Bronchial epithelial cell (primary cell): ENCODE measurements around the gene RACGAP1. TPM values are rescaled to one million over a fixed set of nuclear protein-coding genes. Genes with fewer than 3 reads are reported as not detected.

Experiments
- DNase-seq: peaks from one replicate; pipeline ENCODE4 v3.0.0-alpha.2; 2010; ENCODE audit warnings: low read depth
- FAIRE-seq: peaks from 2 replicates; lab custom pipeline; 2011; peaks lifted over from hg19 to GRCh38; lab: Jason Lieb, UNC
- H3K27me3 ChIP-seq: 2 replicates; pipeline ENCODE4 v1.5.1; 2011; ENCODE audit warnings: low read length; ENCODE audit not compliant: control insufficient read depth, insufficient read depth
- H3K36me3 ChIP-seq: 2 replicates; pipeline ENCODE4 v1.5.1; 2011; ENCODE audit warnings: low read length; ENCODE audit not compliant: control insufficient read depth, insufficient read depth
- H3K4me3 ChIP-seq: 2 replicates; pipeline ENCODE4 v1.5.1; 2011; ENCODE audit warnings: mild to moderate bottlenecking, low read depth, low read length, control low read depth
- total RNA-seq: library from RNA; depleted of rRNA; stranded (reverse); fragments of >200 nt; gene quantifications from 2 replicates; pipeline ENCODE4 v1.2.1, GENCODE V29; 2014
- TF ChIP-seq, protein P1 (sequence below): IDR thresholded peaks from 2 replicates; pipeline ENCODE4 v1.5.1; 2011; ENCODE audit warnings: mild to moderate bottlenecking, moderate library complexity, low read length, control low read depth, inconsistent platforms; ENCODE audit not compliant: insufficient read depth, severe bottlenecking

The RACGAP1 gene
- total RNA-seq, 1 donor from 2014 or later, result 11.3 TPM

GRCh38 chr12:49950273-49951251 is 74.7 kb downstream of the RACGAP1 start, which contains the start of gene AQP2:
Gene AQP2 (plus strand): TSS chr12:49950737. CDS start chr12:49950831, 94 bp downstream.
- H3K4me3 ChIP-seq, result no peak within 1 kb of the TSS
- no peaks in the 10 kb centered on the region for H3K36me3 ChIP-seq
- DNase-seq (no peak), FAIRE-seq (no peak)
- TF ChIP-seq, protein P1, sequence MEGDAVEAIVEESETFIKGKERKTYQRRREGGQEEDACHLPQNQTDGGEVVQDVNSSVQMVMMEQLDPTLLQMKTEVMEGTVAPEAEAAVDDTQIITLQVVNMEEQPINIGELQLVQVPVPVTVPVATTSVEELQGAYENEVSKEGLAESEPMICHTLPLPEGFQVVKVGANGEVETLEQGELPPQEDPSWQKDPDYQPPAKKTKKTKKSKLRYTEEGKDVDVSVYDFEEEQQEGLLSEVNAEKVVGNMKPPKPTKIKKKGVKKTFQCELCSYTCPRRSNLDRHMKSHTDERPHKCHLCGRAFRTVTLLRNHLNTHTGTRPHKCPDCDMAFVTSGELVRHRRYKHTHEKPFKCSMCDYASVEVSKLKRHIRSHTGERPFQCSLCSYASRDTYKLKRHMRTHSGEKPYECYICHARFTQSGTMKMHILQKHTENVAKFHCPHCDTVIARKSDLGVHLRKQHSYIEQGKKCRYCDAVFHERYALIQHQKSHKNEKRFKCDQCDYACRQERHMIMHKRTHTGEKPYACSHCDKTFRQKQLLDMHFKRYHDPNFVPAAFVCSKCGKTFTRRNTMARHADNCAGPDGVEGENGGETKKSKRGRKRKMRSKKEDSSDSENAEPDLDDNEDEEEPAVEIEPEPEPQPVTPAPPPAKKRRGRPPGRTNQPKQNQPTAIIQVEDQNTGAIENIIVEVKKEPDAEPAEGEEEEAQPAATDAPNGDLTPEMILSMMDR, result no peak
- peaks cover under 1% of the 10 kb centered on the region for H3K27me3 ChIP-seq

- no peak overlapping the region for H3K4me3 ChIP-seq
- TF ChIP-seq, protein P1, result no peak
- no peaks in the 10 kb centered on the region for H3K27me3 ChIP-seq
- no peaks in the 10 kb centered on the region for H3K36me3 ChIP-seq
- DNase-seq (no peak), FAIRE-seq (no peak)
These were observed 75.4 kb downstream of the RACGAP1 start for GRCh38 chr12:49949866-49950265.

DNA sequence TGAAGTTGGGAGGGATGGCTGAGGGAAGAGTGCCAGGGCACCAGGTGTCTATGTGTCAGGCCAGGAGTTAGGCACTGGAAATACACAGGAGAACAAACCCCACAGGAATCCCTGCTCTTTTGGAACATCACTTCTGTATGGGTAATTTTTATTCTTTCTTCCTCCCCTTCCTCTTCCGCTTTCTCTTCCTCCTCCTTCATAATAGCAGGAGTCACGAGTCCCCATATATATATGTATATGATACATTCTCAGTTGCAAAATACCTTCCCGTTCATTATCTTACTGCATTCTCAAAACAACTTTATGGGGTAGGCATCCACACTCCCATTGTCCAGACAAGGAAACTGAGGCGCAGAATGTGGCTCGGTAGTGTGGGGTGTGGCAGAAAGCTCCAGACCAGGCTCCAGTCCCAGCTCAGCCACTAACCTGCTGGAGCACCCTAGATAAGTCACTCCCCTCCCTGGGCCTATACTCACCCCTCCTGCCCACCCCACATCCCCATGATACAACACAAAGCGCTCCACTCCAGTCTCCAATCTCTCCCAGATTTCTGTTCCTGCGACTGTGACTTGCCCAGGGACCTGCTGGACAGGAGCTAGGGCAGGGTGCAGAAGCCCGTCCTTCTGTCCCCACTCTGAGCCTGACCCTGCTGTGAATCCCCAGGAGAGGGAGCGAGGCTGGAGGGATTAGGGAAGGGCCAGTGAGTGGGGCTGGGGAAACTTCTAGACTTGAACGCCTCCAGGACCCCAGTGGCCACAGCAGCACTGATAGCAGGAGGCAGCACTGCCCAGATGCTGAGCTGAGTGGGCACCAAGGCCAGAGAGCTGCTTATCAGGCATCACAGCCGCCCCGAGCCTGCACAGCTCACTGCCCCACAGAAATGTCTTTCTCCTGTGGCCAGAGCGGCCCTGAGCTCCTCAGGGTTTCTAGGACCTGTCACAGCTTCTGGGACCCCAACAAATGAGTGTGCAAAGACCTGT is 76.1 kb downstream of the RACGAP1 start:
- no peak for FAIRE-seq
- TF ChIP-seq, protein P1, result no peak
- Histone ChIP-seq H3K36me3 (no peaks in the 10 kb centered on the region), H3K27me3 (no peaks in the 10 kb centered on the region), H3K4me3 (no peak overlapping the region)
- DNase-seq, result no peak

DNA sequence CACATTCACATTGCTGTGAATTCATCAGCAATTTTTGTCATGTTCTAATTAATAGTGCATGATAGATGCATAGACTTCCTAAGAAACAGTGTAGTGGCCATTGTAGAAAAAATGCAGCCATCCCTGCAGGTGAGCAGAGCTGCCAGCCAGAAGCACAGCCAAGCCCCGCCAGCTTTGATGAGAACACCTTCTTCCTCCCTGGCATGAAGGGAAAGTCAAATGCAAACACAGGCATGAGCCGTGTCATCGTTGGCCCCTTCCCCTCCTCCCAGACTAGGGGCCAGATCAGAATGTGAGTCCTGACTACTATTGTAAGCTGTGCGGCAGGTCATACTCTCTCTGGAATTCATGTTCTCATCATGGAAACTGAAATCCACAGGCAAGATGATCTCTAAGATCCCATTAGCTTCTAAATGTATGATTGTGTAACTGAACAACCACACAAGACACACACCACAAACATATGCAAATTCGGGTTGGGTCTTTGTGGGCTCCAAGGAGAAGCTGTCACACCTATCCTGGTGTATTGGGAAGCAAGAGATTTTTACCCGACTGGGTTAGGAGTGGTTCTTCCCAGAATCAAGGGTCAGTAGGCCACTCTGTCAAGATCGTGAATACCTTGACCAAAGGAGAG is 77.6 kb downstream of the RACGAP1 start:
- peak; percentile 13 for FAIRE-seq
- TF ChIP-seq, protein P1, result no peak
- Histone ChIP-seq H3K27me3 (no peaks in the 10 kb centered on the region), H3K36me3 (no peaks in the 10 kb centered on the region), H3K4me3 (no peak overlapping the region)
- DNase-seq, result no peak

GRCh38 chr12:49946497-49946896 is 78.8 kb downstream of the RACGAP1 start:
- FAIRE-seq (no peak), DNase-seq (no peak)
- Histone ChIP-seq H3K27me3 (no peaks in the 10 kb centered on the region), H3K4me3 (no peak overlapping the region), H3K36me3 (no peaks in the 10 kb centered on the region)
- TF ChIP-seq, protein P1, result no peak
